ENCODE measurements around the gene NGF.
"Not testable (repeated sequence)": the region's sequence is repeated elsewhere in the genome, so short reads cannot be mapped to it uniquely, and the experiment has no call there.

The NGF gene

DNA sequence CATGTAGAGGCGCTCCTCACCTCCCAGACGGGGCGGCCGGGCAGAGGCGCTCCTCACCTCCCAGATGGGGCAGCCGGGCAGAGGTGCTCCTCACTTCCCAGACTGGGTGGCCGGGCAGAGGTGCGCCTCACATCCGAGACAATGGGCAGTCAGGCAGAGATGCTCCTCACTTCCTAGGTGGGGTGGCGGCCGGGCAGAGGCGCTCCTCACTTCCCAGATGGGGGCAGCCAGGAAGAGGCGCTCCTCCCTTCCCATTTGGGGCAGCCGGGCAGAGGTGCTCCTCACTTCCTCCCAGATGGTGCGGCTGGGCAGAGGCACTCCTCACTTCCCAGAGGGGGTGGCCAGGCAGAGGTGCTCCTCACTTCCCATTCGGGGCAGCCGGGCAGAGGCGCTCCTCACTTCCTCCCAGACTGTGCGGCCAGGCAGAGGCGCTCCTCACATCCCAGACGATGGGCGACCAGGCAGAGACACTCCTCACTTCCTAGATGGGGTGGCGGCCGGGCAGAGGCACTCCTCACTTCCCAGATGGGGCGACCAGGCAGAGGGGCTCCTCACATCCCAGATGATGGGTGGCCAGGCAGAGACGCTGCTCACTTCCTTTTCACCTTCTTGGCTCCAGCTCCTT, 22.6 kb upstream of the NGF start:
- not testable (repeated sequence) for H3K4me3 ChIP-seq (ENCODE audit: low read depth in 1 of 2, low read length in 2 of 2); H3K27ac ChIP-seq (ENCODE audit: low read depth, low read length); H3K9me3 ChIP-seq (ENCODE audit: control insufficient read depth in 1 of 2, low read length in 2 of 2); H3K36me3 ChIP-seq (ENCODE audit: control insufficient read depth in 1 of 2, insufficient read depth in 2 of 2, low read length in 2 of 2); H3K27me3 ChIP-seq (ENCODE audit: control insufficient read depth in 1 of 2, insufficient read depth in 2 of 2, low read length in 2 of 2); H3K4me1 ChIP-seq (ENCODE audit: control insufficient read depth in 1 of 2, insufficient read depth in 2 of 2, low read length in 2 of 2); H3K9ac ChIP-seq (ENCODE audit: low read depth in 1 of 2, low read length in 2 of 2)

DNA sequence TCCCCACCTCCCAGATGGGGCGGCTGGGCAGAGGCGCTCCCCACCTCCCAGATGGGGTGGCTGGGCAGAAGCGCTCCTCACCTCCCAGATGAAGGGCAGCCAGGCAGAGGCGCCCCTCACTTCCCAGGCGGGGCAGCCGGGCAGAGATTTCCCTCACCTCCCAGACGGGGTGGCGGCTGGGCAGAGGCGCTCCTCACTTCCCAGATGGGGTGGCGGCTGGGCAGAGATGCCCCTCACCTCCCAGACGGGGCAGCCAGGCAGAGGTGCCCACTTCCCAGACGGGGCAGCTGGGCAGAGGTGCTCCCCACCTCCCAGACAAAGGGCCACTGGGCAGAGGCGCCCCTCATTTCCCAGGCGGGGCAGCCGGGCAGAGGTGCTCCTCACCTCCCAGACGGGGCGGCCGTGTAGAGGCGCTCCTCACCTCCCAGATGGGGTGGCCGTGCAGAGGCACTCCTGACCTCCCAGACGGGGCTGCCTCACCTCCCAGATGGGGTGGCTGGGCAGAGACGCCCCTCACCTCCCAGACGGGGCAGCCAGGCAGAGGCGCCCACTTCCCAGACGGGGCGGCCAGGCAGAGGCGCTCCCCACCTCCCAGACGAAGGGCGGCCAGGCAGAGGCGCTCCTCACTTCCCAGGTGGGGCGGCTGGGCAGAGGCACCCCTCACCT, 21.9 kb upstream of the NGF start:
- not testable (repeated sequence) for H3K9me3 ChIP-seq (ENCODE audit: control insufficient read depth in 1 of 2, low read length in 2 of 2); H3K36me3 ChIP-seq (ENCODE audit: control insufficient read depth in 1 of 2, insufficient read depth in 2 of 2, low read length in 2 of 2); H3K9ac ChIP-seq (ENCODE audit: low read depth in 1 of 2, low read length in 2 of 2); H3K4me3 ChIP-seq (ENCODE audit: low read depth in 1 of 2, low read length in 2 of 2); H3K27me3 ChIP-seq (ENCODE audit: control insufficient read depth in 1 of 2, insufficient read depth in 2 of 2, low read length in 2 of 2); H3K4me1 ChIP-seq (ENCODE audit: control insufficient read depth in 1 of 2, insufficient read depth in 2 of 2, low read length in 2 of 2); H3K27ac ChIP-seq (ENCODE audit: low read depth, low read length)

DNA sequence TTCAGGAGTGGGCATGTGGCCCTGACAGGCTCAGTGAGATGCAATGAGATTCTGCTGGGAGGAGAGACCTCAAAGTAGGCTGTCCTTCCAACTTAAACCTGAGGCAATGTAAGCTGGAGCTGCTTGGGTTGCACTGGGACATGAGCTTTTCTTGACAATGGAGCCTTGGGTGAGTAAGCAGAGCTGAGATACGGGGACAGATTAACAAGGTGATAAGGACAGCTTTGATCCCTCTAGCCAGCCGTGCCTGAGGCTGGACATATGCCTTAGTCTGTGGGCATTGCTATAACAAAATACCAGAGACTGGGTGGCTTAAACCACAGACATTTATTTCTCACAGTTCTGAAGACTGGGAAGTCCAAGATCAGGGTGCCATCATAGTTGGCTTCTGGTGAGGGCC, 18.3 kb upstream of the NGF start:
- no peaks in the 10 kb centered on the region for H3K9me3 ChIP-seq (ENCODE audit: control insufficient read depth in 1 of 2, low read length in 2 of 2)
- no peaks in the 10 kb centered on the region for H3K36me3 ChIP-seq (ENCODE audit: control insufficient read depth in 1 of 2, insufficient read depth in 2 of 2, low read length in 2 of 2)
- H3K27ac ChIP-seq (ENCODE audit: low read depth, low read length), result no peak overlapping the region
- H3K9ac ChIP-seq (ENCODE audit: low read depth in 1 of 2, low read length in 2 of 2), result no peak overlapping the region
- no peak overlapping the region for H3K4me3 ChIP-seq (ENCODE audit: low read depth in 1 of 2, low read length in 2 of 2)
- H3K27me3 ChIP-seq (ENCODE audit: control insufficient read depth in 1 of 2, insufficient read depth in 2 of 2, low read length in 2 of 2), result peaks cover 0 to 3% of the 10 kb centered on the region in 2 donors
- H3K4me1 ChIP-seq (ENCODE audit: control insufficient read depth in 1 of 2, insufficient read depth in 2 of 2, low read length in 2 of 2), result no peaks in the 10 kb centered on the region

DNA sequence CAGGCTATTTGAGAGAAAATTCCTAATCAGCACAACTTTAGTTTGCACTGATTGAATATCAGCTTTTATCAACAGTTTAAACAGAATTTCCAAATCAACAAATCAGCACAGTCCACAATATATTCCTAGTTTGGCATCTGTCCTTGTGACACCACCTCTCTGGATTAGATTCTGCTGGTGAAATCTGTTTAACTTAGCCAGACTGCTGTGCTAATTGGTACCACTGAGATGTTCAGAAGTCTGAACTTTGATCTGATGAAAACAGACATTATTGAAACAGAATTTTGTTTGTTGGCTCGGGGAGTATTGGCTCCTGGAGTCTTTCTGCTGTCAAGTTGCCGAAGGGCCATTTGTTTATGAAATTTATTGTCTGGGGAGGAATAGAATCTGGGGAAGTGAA, 17.0 kb upstream of the NGF start:
- H3K9ac ChIP-seq (ENCODE audit: low read depth in 1 of 2, low read length in 2 of 2), result no peak overlapping the region
- H3K36me3 ChIP-seq (ENCODE audit: control insufficient read depth in 1 of 2, insufficient read depth in 2 of 2, low read length in 2 of 2), result no peaks in the 10 kb centered on the region
- no peaks in the 10 kb centered on the region for H3K9me3 ChIP-seq (ENCODE audit: control insufficient read depth in 1 of 2, low read length in 2 of 2)
- no peaks in the 10 kb centered on the region for H3K4me1 ChIP-seq (ENCODE audit: control insufficient read depth in 1 of 2, insufficient read depth in 2 of 2, low read length in 2 of 2)
- peaks cover 0 to 3% of the 10 kb centered on the region in 2 donors for H3K27me3 ChIP-seq (ENCODE audit: control insufficient read depth in 1 of 2, insufficient read depth in 2 of 2, low read length in 2 of 2)
- no peak overlapping the region for H3K4me3 ChIP-seq (ENCODE audit: low read depth in 1 of 2, low read length in 2 of 2)
- H3K27ac ChIP-seq (ENCODE audit: low read depth, low read length), result no peak overlapping the region

DNA sequence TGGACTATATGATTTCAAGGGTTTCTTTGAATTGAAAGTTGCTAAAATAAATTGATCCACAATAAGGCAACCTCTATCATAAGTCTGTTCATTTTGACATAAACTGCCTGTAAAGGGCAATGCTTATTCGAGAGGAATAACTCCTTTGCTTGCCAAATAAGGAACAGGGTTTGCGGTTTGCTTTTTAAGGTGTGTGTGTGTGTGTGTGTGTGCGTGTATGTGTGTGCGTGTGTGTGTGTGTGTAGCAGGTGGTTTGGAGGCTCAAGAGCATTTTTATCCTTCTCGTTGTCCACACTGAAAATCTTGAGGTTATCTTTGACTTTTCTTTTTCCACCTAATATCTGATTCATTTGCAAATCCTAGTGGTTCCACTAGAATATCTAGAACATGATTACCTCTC, 13.1 kb upstream of the NGF start:
- no peak overlapping the region for H3K27ac ChIP-seq (ENCODE audit: low read depth, low read length)
- H3K27me3 ChIP-seq (ENCODE audit: control insufficient read depth in 1 of 2, insufficient read depth in 2 of 2, low read length in 2 of 2), result peaks cover 0 to 3% of the 10 kb centered on the region in 2 donors
- no peaks in the 10 kb centered on the region for H3K9me3 ChIP-seq (ENCODE audit: control insufficient read depth in 1 of 2, low read length in 2 of 2)
- H3K9ac ChIP-seq (ENCODE audit: low read depth in 1 of 2, low read length in 2 of 2), result no peak overlapping the region
- no peak overlapping the region for H3K4me3 ChIP-seq (ENCODE audit: low read depth in 1 of 2, low read length in 2 of 2)
- no peaks in the 10 kb centered on the region for H3K36me3 ChIP-seq (ENCODE audit: control insufficient read depth in 1 of 2, insufficient read depth in 2 of 2, low read length in 2 of 2)
- no peaks in the 10 kb centered on the region for H3K4me1 ChIP-seq (ENCODE audit: control insufficient read depth in 1 of 2, insufficient read depth in 2 of 2, low read length in 2 of 2)

DNA sequence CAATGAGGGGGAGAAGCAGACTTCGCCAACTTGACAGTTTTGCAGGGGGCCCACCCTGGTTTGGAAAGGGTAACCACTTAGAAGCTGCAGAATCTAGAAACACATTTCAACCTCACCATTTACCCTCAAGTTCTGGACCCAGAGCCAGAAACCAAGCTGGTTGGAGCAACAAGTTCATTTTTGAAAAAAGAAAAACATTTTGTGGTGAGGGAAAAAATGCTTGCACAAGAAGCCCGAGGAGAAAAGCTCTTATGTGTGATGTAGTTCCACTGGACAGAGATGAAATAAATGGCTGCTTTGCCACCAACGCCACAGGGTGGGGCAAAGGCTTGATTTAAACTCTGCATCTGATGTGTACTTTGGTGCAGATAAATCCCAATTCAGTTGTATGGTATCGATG, 10.6 kb upstream of the NGF start:
- no peak overlapping the region for H3K4me3 ChIP-seq (ENCODE audit: low read depth in 1 of 2, low read length in 2 of 2)
- no peaks in the 10 kb centered on the region for H3K9me3 ChIP-seq (ENCODE audit: control insufficient read depth in 1 of 2, low read length in 2 of 2)
- no peaks in the 10 kb centered on the region for H3K36me3 ChIP-seq (ENCODE audit: control insufficient read depth in 1 of 2, insufficient read depth in 2 of 2, low read length in 2 of 2)
- H3K4me1 ChIP-seq (ENCODE audit: control insufficient read depth in 1 of 2, insufficient read depth in 2 of 2, low read length in 2 of 2), result no peaks in the 10 kb centered on the region
- H3K27me3 ChIP-seq (ENCODE audit: control insufficient read depth in 1 of 2, insufficient read depth in 2 of 2, low read length in 2 of 2), result peaks cover 3 to 4% of the 10 kb centered on the region in 2 donors
- H3K9ac ChIP-seq (ENCODE audit: low read depth in 1 of 2, low read length in 2 of 2), result no peak overlapping the region
- H3K27ac ChIP-seq (ENCODE audit: low read depth, low read length), result no peak overlapping the region

DNA sequence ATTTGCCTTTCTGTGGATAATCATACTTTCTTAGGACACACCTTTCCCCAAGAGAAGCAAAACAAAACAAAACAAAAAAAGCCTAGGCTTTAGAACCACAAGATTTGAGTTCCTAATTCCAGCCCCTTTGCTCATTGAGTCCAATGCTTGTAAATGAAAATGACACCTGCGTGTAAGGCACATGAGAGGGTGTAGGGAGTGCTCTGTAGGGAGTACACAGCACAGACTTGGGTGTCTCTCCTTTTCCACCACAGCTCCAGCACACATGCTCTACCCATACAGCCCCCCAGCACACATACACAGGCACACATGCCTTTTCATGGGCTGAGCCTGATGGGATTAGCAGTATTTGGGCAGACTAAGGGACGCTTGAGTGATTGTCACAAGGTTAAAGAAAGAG, 9.2 kb upstream of the NGF start:
- Histone ChIP-seq H3K9me3 (ENCODE audit: control insufficient read depth in 1 of 2, low read length in 2 of 2) (no peaks in the 10 kb centered on the region), H3K4me1 (ENCODE audit: control insufficient read depth in 1 of 2, insufficient read depth in 2 of 2, low read length in 2 of 2) (no peaks in the 10 kb centered on the region), H3K27me3 (ENCODE audit: control insufficient read depth in 1 of 2, insufficient read depth in 2 of 2, low read length in 2 of 2) (peaks cover 3 to 4% of the 10 kb centered on the region in 2 donors), H3K27ac (ENCODE audit: low read depth, low read length) (no peak overlapping the region), H3K4me3 (ENCODE audit: low read depth in 1 of 2, low read length in 2 of 2) (no peak overlapping the region), H3K36me3 (ENCODE audit: control insufficient read depth in 1 of 2, insufficient read depth in 2 of 2, low read length in 2 of 2) (no peaks in the 10 kb centered on the region), H3K9ac (ENCODE audit: low read depth in 1 of 2, low read length in 2 of 2) (no peak overlapping the region)

DNA sequence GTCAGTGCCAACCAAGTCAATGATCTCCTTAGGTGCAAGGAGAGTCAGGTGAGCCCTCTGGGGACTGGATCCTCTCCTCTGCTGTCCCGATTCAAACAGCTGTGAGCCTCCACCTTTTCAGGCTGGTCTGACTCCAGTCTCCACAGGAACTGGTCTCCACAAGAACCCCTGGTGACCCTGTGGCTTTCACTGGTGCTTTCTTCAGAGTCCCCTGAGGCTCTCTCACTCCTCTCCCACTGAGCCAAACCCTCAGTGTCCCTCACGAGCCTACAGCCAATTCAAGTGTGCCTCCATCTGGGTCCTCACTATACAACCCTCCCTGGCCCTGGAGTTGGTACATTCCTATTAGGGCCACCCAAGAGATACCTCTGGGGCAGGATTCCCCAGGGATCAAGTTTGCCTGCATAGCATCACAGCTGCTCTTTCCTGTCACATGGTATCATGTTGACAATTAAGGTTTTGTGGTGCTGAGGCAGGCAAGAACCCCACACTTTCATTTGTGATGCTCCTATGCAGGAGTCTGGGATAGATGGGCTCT, 5.2 kb upstream of the NGF start:
- Histone ChIP-seq H3K9me3 (ENCODE audit: control insufficient read depth in 1 of 2, low read length in 2 of 2) (no peaks in the 10 kb centered on the region), H3K27me3 (ENCODE audit: control insufficient read depth in 1 of 2, insufficient read depth in 2 of 2, low read length in 2 of 2) (peaks cover 5 to 18% of the 10 kb centered on the region in 2 donors), H3K4me3 (ENCODE audit: low read depth in 1 of 2, low read length in 2 of 2) (no peak overlapping the region), H3K27ac (ENCODE audit: low read depth, low read length) (no peak overlapping the region), H3K36me3 (ENCODE audit: control insufficient read depth in 1 of 2, insufficient read depth in 2 of 2, low read length in 2 of 2) (no peaks in the 10 kb centered on the region), H3K4me1 (ENCODE audit: control insufficient read depth in 1 of 2, insufficient read depth in 2 of 2, low read length in 2 of 2) (no peaks in the 10 kb centered on the region), H3K9ac (ENCODE audit: low read depth in 1 of 2, low read length in 2 of 2) (no peak overlapping the region)

DNA sequence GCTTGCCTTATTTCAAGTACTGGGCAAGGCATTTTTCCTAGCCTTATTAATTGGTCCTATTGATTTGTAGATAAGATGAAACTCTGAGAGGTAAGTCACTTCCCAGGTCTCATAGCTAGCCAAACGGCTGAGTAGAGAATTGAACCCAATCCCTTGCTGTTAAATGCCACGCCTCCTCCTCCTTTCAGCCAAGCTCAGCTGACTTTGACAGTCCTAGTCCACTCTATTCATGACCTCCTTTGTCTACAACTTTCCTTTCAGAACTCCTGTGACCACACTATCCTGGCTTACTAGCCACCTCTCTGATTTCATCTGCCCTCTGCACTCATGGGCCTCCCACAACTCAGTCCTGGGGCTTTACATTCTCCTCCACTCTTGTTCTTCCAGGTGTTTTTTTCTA, 3.9 kb upstream of the NGF start:
- H3K9me3 ChIP-seq (ENCODE audit: control insufficient read depth in 1 of 2, low read length in 2 of 2), result no peaks in the 10 kb centered on the region
- no peaks in the 10 kb centered on the region for H3K36me3 ChIP-seq (ENCODE audit: control insufficient read depth in 1 of 2, insufficient read depth in 2 of 2, low read length in 2 of 2)
- H3K9ac ChIP-seq (ENCODE audit: low read depth in 1 of 2, low read length in 2 of 2), result no peak overlapping the region
- H3K27me3 ChIP-seq (ENCODE audit: control insufficient read depth in 1 of 2, insufficient read depth in 2 of 2, low read length in 2 of 2), result peaks cover 13 to 18% of the 10 kb centered on the region in 2 donors
- no peak overlapping the region for H3K4me3 ChIP-seq (ENCODE audit: low read depth in 1 of 2, low read length in 2 of 2)
- peaks cover 0 to 3% of the 10 kb centered on the region in 2 donors for H3K4me1 ChIP-seq (ENCODE audit: control insufficient read depth in 1 of 2, insufficient read depth in 2 of 2, low read length in 2 of 2)
- no peak overlapping the region for H3K27ac ChIP-seq (ENCODE audit: low read depth, low read length)

DNA sequence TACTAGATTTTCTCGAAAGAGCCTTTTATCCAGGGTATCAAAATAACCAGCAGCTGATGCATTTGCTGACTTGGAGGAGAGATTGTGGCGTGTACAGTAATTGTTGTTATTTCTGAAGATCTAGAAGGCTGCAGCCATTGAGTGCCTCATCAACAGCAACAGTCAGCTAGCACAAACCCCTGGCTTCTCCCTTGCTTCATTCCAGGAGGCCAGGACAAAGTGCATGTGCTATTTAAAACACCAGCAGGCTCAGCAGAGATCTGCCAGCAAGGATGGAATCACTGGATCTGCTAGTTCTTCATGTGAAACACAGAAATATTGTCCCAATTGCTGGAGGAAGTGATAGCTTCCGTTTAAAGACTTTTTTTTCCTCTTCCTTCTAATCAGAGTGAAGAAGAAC, 2.8 kb upstream of the NGF start:
- H3K4me1 ChIP-seq (ENCODE audit: control insufficient read depth in 1 of 2, insufficient read depth in 2 of 2, low read length in 2 of 2), result peaks cover 0 to 3% of the 10 kb centered on the region in 2 donors
- H3K36me3 ChIP-seq (ENCODE audit: control insufficient read depth in 1 of 2, insufficient read depth in 2 of 2, low read length in 2 of 2), result no peaks in the 10 kb centered on the region
- no peaks in the 10 kb centered on the region for H3K9me3 ChIP-seq (ENCODE audit: control insufficient read depth in 1 of 2, low read length in 2 of 2)
- no peak overlapping the region for H3K4me3 ChIP-seq (ENCODE audit: low read depth in 1 of 2, low read length in 2 of 2)
- H3K9ac ChIP-seq (ENCODE audit: low read depth in 1 of 2, low read length in 2 of 2), result no peak overlapping the region
- H3K27me3 ChIP-seq (ENCODE audit: control insufficient read depth in 1 of 2, insufficient read depth in 2 of 2, low read length in 2 of 2), result peaks cover 18 to 25% of the 10 kb centered on the region in 2 donors
- H3K27ac ChIP-seq (ENCODE audit: low read depth, low read length), result no peak overlapping the region

Measured in duodenal mucosa (tissue), 2 donors.